Osteoblast (primary cell): ENCODE data around the gene OPA1. TPM values are rescaled to one million over a fixed set of nuclear protein-coding genes. Genes with fewer than 3 reads are reported as not detected.

Experiments
- DNase-seq: peaks from one replicate; pipeline ENCODE4 v3.0.0; 2011; ENCODE audit warnings: low spot score, mixed read lengths; ENCODE audit not compliant: insufficient read length; ENCODE audit errors: missing footprints
- H2AFZ ChIP-seq: 2 replicates; pipeline ENCODE4 v1.6.0; 2011; ENCODE audit warnings: mild to moderate bottlenecking, low read length
- H3K27ac ChIP-seq: 2 replicates; pipeline ENCODE4 v1.5.1; 2011; ENCODE audit warnings: mild to moderate bottlenecking, low read depth, low read length, moderate library complexity
- H3K27me3 ChIP-seq: 2 replicates; pipeline ENCODE4 v1.6.0; 2012; ENCODE audit warnings: mild to moderate bottlenecking, control low read depth, inconsistent platforms, low read length, moderate library complexity; ENCODE audit not compliant: insufficient read depth
- H3K36me3 ChIP-seq: 2 replicates; pipeline ENCODE4 v1.5.1; 2011; ENCODE audit warnings: mild to moderate bottlenecking, low read length, control low read depth, moderate library complexity; ENCODE audit not compliant: insufficient read depth
- H3K4me1 ChIP-seq: 2 replicates; pipeline ENCODE4 v1.5.1; 2011; ENCODE audit warnings: mild to moderate bottlenecking, low read length, control low read depth, moderate library complexity; ENCODE audit not compliant: insufficient read depth
- H3K4me2 ChIP-seq: 2 replicates; pipeline ENCODE4 v1.6.0; 2011; ENCODE audit warnings: mild to moderate bottlenecking, low read length; ENCODE audit not compliant: insufficient read depth
- H3K4me3 ChIP-seq: fragments of 200-600 bp; sonication (generic); 3 replicates; pipeline ENCODE4 v1.5.1; 2012; ENCODE audit warnings: mild to moderate bottlenecking, low read length, inconsistent platforms; ENCODE audit not compliant: insufficient read depth
- H3K79me2 ChIP-seq: 2 replicates; pipeline ENCODE4 v1.6.0; 2012; ENCODE audit warnings: mild to moderate bottlenecking, low read length, control low read depth, inconsistent platforms; ENCODE audit not compliant: insufficient read depth
- H3K9me3 ChIP-seq: 2 replicates; pipeline ENCODE4 v1.5.1; 2011; ENCODE audit warnings: low read depth, low read length, control low read depth
- H4K20me1 ChIP-seq: 2 replicates; pipeline ENCODE4 v1.6.0; 2012; ENCODE audit warnings: mild to moderate bottlenecking, low read length, control low read depth; ENCODE audit not compliant: insufficient read depth
- total RNA-seq: library from RNA; depleted of rRNA; stranded (reverse); fragments of >200 nt; gene quantifications from 2 replicates; pipeline ENCODE4 v1.2.3, GENCODE V29; 2012
- TF ChIP-seq, protein P1 (sequence below): IDR thresholded peaks from 2 replicates; pipeline ENCODE4 v1.5.1; 2011; ENCODE audit warnings: mild to moderate bottlenecking, low read depth, low read length, moderate library complexity; ENCODE audit errors: extremely low read depth

The OPA1 gene
- total RNA-seq, 1 donor = 77.4 TPM

DNA sequence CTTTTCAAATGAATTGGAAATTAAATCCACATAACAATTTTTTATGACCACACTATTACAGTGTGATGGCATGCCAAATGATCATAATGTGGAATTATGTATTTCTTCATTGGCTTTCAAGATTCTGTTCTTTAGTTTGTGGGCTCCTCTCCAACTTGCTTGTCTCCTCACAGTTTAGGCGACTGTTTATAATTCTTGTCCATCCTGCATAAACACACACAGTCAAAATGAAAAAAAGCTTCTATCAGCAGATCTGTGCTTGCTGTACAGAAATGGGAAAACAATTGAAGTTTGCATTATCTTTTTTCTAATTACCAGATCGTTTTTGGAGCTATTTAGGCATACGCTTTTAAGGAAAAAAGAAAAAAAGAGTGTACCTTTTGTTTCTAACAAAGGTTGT is 37.0 kb downstream of the OPA1 start:
- TF ChIP-seq, protein P1, sequence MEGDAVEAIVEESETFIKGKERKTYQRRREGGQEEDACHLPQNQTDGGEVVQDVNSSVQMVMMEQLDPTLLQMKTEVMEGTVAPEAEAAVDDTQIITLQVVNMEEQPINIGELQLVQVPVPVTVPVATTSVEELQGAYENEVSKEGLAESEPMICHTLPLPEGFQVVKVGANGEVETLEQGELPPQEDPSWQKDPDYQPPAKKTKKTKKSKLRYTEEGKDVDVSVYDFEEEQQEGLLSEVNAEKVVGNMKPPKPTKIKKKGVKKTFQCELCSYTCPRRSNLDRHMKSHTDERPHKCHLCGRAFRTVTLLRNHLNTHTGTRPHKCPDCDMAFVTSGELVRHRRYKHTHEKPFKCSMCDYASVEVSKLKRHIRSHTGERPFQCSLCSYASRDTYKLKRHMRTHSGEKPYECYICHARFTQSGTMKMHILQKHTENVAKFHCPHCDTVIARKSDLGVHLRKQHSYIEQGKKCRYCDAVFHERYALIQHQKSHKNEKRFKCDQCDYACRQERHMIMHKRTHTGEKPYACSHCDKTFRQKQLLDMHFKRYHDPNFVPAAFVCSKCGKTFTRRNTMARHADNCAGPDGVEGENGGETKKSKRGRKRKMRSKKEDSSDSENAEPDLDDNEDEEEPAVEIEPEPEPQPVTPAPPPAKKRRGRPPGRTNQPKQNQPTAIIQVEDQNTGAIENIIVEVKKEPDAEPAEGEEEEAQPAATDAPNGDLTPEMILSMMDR = no peak
- H3K36me3 ChIP-seq = peaks cover 12% of the 10 kb centered on the region
- H4K20me1 ChIP-seq = no peaks in the 10 kb centered on the region
- H3K27me3 ChIP-seq = no peaks in the 10 kb centered on the region
- H3K9me3 ChIP-seq = no peaks in the 10 kb centered on the region
- no peak overlapping the region for H3K4me2 ChIP-seq
- H3K79me2 ChIP-seq = no peaks in the 10 kb centered on the region
- DNase-seq = no peak
- no peak overlapping the region for H3K27ac ChIP-seq
- H3K4me1 ChIP-seq = no peaks in the 10 kb centered on the region
- H3K4me3 ChIP-seq = no peak overlapping the region
- no peak overlapping the region for H2AFZ ChIP-seq

DNA sequence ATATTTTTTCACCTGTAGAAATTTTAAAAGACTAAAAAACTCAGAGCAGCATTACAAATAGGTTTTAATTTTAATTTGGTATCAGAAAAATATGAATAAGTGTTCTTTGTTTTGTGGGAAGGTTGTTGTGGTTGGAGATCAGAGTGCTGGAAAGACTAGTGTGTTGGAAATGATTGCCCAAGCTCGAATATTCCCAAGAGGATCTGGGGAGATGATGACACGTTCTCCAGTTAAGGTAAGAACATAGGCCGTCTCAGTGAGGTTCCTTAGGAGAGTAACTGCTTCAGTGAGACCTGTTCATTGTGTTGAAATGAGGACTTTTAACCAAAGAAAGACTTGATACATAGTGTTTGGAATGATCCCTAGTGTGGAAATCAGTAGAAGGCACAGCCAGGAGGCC is 44.8 kb downstream of the OPA1 start:
- Histone ChIP-seq H3K4me3 (no peak overlapping the region), H3K4me2 (no peak overlapping the region), H3K36me3 (peaks cover 22% of the 10 kb centered on the region), H4K20me1 (no peaks in the 10 kb centered on the region), H3K27ac (no peak overlapping the region), H3K27me3 (no peaks in the 10 kb centered on the region), H2AFZ (no peak overlapping the region), H3K9me3 (no peaks in the 10 kb centered on the region), H3K79me2 (no peaks in the 10 kb centered on the region), H3K4me1 (no peaks in the 10 kb centered on the region)
- no peak for DNase-seq
- TF ChIP-seq, protein P1 = no peak

DNA sequence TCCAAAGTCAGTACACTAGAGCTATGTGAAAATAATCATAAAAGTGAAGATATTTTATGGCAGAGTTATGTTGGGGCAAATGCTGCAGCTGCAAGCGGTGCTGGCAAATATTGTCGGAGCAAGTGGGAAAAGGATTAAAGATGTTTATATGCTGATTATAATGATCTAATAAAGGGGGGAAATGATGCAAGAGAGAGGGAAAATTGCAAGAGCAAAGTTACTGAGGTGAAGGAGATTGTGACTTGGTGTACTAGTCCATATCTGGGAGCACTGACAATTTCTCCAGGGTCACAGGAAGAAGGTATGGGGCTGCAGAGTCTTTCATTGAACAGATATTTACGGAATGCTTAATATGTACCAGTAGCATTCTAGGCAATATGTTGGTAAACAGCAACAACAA is 45.8 kb downstream of the OPA1 start:
- DNase-seq = no peak
- Histone ChIP-seq H3K27me3 (no peaks in the 10 kb centered on the region), H3K27ac (no peak overlapping the region), H3K9me3 (no peaks in the 10 kb centered on the region), H3K4me1 (no peaks in the 10 kb centered on the region), H3K36me3 (peaks cover 32% of the 10 kb centered on the region), H3K4me3 (no peak overlapping the region), H3K79me2 (no peaks in the 10 kb centered on the region), H2AFZ (no peak overlapping the region), H3K4me2 (no peak overlapping the region), H4K20me1 (no peaks in the 10 kb centered on the region)
- TF ChIP-seq, protein P1 = no peak

DNA sequence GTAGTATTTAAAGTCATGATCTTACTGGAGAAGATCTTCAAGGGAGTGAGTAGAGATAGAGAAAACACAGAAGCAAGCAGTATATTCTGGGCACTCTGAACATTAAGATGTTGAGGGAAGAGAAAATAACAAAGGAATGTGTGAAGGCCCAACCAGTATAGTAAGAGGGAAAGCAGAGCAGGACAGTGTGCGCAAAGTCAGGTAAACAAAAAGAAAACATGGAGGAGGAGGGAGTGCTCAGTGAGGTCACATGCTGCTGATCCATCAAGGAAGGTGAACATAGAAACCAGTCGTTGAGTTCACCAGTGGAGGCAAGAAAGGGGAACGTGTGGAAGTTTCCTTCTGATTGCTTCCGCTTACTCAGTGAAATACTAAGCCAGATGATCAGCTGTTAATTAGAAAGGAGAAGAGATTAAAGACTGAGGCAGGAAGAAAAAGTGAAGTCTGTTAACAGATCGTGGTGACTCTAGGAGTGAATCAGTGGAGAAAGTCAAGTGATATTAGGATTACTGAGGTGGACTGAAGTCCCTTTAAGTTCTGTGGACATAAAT is 47.2 kb downstream of the OPA1 start:
- TF ChIP-seq, protein P1 = no peak
- Histone ChIP-seq H3K79me2 (no peaks in the 10 kb centered on the region), H4K20me1 (no peaks in the 10 kb centered on the region), H3K4me3 (no peak overlapping the region), H2AFZ (no peak overlapping the region), H3K9me3 (no peaks in the 10 kb centered on the region), H3K4me2 (no peak overlapping the region), H3K27me3 (no peaks in the 10 kb centered on the region), H3K27ac (no peak overlapping the region), H3K36me3 (peaks cover 45% of the 10 kb centered on the region), H3K4me1 (no peaks in the 10 kb centered on the region)
- DNase-seq = no peak
